HK-2 (cell line): ENCODE data around the gene ANXA9.
A peak's percentile ranks its signal among the peaks of the same experiment; 100 is the strongest.

ENCODE experiments used
- DNase-seq: peaks from one replicate; pipeline ENCODE4 v3.0.0-alpha.2; 2018; ENCODE audit not compliant: unreplicated experiment

Gene ANXA9

DNA sequence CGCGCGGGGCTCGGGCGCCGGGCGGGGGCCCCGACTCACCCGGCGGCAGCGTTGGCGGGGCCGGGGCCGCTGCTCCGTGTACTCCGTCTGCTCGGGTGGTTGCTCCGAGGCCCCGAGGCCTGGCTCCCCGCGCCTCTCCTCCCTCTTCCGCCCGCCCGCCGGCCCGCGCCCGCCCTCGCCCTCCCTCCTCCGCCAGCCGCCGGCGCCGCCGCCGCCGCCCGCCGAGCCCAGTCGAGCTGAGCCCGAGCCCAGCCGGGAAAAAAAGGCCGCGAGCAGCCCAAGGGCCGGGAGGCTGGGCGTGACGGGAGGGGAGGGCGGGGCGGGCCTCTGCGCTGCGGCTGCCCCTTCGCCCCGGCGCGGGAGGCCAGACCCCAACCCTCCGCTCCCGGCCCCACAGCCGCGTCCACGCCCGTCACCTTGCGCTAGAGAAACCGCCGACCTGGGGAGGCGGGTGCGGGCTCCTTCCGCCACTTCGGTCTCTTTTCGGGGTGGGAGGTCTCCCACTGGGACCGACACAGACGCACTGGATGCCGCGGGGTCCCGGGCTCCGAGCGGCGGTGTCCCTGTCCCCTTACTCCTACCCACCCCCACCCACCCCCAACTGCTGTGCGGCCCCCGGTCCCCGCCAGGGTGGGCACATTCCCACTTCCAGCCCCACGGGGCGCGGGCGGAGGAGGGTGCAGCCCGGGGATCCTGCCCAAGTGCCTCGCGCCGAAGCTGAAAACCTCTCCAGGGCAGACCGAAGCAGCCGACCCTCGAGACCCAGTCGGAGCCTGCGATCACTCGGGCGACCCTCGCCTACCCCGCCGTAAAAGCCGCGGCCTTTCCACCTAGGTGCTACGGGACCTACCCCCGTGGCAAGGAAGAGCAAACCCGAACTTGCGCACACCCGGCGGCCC, 7.3 kb upstream of the ANXA9 start, which contains the start of gene CERS2:
CERS2 (minus strand) TSS at position 256 of the 899 bp plus-strand sequence. CDS start 5,745 bp downstream, outside the sequence.
- DNase-seq, result peak; percentile 81

DNA sequence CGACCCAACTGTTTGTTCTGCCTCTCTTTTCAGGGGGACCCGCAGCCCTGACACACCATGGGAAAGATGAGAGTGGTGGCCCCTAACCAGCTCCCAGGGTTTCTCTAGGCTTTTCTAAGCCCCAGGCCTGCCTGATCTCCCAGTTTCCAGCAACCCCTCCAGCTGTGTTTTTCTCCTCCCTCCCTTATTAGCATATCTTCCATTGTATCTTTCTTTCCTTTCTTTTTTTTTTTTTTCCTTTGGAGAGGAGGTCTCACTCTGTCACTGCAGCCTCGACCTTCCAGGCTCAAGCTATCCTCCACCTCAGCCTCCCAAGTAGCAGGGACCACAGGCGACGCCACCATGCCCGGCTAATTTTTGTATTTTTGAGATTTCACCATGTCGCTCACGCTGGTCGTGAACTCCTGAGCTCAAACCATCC, 5.7 kb upstream of the ANXA9 start:
- DNase-seq, result no peak

DNA sequence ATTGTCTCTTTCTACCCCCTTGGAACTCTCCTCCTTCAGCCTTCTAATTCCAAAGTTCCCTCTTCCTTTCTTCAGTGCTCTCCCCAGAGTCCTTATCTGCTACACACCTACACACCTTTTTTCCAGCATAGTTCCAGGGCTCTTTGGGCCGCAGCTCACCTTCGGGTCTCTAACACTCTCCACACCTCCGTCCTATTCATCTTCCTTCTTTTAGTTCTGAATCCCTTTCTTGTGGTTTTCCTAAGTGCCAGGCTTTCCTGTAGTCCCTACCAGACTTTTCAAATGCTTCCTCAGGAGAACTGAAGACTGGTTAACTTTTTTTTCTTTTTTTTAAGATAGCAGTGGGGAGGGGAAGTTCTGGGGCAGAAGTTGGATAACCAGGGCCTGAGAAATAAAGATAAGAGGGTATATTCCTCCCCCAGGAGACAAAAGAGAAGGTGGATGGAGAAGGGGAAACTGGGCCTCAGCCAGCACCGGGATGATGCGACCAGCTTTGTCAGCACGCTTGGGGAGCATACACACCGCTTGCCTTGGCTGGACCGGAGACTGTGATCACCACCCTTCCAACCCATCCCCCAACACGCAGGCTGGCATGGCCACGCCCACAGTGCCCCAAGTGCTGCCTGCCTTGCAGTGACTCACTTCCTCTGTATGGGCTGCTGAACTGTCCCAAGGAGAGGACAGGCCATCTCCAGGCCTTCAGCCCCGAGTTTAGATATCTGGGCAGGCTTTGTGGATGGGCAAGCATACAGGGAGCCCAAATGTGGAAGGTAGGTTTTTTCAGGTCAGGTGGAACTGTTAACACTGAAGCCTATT, 5.0 kb upstream of the ANXA9 start:
- peak; percentile 88 for DNase-seq

DNA sequence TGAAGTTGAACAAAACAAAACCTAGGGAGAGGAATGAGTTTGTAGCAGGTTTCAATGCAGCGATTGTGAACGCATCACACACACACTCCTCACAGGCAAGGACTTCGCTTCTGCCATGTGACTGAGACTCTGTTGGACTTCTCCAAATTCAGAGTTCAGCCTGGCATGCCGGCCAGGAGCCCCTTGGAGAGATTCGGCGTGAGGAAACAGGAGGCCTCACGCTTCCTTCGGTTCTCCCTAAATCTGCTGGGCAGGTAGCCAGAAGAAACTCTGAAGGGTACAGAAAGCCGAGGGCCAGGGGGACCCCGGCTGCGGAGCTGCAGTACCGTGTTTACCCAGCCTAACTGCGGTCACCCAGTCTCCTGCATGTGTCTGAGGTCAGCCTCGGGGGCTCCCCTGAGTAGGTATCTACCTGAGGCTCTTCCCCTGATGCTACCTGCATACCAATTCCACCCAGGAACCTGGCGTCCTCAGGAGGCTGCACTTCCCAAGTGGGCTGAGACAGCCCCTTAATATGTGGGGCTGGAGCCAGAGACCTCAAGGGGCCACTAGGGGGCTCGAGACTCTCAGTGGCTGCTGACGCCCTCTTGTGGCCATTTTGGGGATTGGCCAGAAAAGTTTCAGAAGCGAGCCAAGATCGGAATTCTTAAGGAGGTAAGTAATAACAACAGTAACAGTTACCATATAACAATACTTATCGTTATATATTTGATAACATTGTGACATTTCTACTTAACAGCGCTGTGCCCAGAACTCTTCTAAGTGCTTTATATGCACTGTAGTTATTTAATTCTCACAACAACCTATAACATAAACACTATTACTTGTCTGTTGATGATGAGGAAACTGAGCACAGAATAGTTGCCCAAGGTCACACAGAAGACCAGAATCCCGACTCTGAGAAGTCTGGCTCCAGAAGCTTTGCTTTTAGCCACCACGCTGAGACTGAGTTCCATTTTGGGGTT, 2.7 kb upstream of the ANXA9 start:
- DNase-seq, result peak; percentile 85

DNA sequence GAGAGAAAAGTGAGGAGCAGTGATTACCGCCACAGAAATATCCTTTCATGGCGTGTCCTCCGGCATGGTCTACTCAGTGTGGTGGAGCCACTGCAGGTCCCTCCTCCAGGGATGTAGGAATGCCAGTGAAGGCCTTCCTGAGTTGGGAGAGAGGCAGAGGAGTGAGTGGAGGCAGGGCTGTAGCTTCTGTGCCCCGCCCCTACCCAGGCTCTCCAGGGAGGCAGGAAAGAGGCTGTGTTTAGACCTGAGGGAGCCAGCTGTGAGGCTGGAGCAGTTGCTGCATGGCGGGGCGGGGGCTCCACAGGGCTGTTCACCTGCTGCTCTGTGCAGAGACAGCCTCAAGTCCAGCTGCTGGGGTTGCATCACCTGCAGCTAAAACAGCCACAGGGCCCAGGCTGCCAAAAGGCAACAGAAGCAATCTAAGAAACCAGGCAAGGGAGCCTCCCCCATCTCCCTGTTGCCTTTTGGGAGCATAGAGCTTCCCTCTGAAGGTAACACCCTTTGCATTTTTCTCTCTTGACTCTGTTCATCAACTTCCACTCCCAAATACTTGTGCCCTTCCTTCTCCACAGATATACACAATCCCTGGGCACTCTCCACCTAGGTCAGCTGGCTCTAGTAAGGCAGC, 801 bp upstream of the ANXA9 start:
- no peak for DNase-seq

DNA sequence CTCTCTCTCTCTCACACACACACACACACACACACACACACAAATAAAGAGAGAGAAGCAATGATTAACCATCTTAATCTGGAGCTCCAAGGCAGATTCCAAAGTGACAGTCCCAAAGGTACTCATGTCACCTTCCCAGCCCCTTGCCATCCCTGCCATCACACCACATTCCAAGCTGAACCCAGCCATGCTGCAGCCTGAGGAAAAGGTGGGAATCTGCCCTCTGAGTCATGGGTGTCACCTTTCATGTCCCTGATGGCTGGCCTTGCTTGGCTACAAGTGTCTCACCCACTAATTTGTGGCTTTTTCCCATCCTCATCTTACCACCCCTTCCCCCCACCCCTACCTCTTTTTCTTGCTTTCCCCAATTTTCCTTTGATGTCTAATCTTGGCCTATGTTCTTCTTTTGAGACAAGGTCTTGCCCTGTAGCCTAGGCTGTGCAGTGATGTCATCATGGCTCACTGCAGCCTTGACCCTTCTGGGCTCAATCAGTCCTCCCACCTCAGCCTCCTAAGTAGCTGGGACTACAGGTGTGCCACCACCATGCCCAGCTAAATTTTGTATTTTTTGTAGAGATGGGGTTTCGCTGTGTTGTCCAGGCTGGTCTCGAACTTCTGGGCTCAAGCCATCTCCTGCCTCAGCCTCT, 3.2 kb downstream of the ANXA9 start:
- no peak for DNase-seq

DNA sequence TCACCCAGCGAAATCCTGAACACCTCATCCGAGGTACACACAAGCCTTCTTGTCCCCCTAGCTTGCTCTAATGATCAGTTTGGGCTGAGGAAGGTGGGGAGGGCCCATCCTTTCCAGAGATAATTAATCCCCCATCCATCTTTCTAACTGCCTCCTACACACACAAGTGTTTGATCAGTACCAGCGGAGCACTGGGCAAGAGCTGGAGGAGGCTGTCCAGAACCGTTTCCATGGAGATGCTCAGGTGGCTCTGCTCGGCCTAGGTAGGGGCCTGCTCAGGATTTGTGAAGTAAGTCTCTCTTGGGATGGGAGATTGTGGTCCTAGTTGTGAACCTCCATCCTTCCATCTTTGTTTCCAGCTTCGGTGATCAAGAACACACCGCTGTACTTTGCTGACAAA, 5.8 kb downstream of the ANXA9 start:
- DNase-seq, result no peak

DNA sequence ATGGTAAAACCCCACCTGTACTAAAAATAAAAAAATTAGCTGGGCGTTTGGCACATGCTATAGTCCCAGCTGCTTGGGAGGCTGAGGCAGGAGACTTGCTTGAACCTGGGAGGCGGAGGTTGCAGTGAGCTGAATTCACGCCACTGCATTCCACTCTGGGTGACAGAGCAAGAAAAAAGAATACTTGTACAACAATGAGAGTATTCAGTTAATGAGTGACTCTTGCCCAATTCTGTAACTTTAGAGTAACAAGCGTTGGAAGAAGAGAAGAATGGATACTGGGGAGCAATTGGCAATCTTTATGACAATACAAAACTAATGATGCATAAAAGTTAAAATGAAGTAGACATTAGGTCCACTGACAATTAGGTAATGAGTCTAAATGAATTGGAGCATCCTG, 10.5 kb downstream of the ANXA9 start:
- no peak for DNase-seq

DNA sequence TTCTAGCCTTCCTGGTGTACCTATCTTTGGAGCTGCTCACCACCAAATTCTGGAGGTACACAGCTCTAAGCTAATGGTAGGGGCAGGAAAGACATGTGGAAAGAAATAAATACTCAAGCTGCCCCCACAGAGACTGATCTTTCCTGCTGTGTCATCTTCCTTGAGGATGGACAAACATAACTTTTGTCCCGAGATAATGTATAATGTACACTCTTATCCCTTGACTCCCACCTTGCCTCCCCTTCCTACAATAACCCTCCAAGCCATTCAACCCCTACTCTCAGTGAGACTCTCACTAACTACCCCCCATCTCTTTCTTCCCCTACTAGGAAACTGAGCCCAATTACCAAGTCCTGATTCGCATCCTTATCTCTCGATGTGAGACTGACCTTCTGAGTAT, 12.2 kb downstream of the ANXA9 start:
- DNase-seq, result no peak

DNA sequence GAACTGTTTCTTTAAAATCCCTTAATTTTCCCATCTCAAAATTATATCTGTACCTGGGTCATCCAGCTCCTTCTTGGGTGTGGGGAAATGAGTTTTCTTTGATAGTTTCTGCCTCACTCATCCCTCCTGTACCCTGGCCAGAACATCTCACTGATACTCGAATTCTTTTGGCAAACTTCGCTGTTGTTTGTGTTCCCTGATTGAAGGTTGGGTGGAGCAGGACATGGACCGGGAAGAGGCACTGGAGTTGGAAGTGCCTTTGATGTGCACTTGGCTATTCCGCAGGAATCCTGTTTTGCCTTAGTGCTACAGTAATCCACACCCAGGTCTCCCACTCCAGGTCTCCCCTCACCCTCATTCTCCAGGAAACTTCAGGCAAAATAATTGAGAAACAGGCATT, 13.4 kb downstream of the ANXA9 start:
- DNase-seq, result no peak

DNA sequence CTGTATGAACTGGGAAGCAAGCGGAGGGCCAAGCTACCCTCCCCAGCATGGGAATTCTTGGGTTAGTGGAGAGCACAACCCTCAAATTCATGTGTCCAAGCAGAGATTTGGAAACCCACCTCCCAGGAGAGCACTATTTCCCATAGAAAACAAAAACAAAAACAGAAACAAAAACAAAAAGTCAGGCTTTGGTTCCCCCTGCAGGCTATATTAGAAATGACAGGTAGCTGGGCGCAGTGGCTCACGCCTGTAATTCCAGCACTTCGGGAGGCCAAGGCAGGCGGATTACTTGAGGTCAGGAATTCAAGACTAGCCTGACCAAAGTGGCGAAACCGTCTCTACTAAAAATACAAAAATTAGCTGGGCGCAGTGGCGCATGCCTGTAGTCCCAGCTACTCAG, 13.8 kb downstream of the ANXA9 start:
- no peak for DNase-seq

DNA sequence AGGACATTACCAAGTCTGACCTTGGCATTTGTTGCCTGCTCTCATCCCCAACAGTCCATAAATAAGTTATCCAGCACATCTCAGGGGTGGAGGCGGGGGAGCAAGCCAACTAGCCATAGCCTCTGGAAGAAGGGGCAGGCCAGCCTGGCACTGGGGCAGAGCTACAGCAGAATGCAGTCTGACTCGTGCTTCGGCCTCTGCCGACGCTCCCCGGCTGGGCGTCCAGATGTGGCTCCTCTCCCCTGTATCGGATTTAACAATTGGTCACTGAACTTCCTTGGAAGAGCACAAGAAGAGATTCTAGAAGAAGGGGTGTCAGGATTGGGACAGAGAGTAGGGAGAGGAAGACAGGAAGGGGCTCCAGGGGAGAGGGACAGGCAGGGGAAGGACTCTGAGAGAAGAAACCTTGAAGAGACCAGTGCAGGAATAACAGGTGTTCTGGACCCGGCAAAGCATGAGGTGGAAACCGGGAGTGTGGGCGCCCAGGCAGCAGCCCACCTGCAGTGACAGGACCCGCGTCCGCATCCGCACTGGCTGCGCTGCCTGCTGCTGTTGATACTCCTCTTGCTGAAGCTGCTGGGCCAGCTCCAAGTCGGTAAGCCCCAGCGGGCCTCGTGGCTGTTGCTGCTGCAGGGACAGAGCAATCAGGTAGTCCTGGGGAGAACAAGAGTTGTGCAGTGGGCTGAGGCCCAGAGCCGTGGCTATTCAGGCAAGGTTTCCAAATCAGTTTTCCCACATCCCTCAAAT, 15.2 kb downstream of the ANXA9 start:
- DNase-seq, result no peak

DNA sequence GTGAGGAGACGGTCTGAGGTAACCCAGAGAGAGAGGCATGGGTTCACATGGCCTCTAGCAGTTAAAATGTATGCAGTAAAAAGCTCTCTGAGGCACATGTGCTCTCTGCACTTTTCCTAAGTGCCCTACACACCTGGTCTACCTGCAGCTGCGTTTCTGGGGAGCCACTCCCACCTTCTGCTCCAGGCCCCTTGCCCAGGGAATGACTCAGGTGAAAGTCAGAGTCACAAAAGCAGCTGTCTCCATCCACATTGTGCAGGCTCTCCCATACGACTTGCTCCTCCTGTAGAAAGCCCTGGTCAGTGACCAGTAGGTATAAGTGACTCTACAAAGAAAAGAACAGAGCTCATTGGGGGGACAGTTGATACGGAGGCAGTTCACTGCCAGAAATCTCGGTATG, 15.9 kb downstream of the ANXA9 start:
- DNase-seq, result no peak

DNA sequence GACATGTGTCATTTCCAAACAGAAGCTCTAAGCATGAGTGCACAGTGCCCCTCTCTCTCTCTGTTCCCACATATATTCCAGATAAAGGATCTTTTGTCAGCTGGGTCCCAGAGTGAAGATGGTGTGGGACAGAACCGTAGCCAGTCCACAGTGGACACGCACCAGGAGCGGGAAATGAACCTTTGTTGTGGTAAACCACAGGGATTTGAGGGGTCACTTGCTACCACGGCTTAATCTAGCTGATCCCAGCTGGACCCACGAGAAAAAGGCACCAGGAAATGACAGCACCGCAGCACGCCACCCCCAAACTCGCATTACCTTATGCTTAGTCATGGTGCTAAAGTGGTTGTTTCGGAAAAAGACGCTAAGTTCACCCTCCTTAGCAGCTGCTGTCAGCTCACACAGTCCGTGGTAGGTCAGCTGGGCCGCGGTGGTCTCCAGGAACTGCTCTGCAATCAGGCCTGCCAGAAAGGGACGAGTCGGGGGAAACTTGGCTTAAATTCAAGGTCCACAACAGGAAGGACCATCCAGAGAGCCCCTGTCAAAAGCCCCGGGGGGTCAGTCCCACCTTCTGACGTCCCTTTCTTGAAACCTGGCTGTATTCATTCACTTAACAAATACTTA, 17.1 kb downstream of the ANXA9 start:
- peak; percentile 65 for DNase-seq

DNA sequence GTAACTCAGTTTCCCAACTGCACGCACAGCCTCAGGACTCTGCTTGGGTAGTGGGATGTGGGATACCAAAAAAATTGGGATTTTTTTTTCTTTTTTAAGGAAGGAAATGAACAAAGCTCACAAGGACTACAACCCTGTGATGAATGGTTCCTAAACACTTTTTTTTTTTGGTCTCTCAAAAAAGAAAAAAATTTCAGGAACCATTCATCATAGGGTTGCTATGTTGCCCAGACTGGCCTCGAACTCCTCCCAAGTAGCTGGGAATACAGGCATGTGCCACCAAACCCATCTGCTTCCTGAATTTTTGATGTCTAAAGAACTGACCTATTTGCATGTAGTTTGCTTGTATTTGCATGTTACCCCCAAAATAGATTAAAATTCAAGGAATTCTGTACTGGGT, 17.8 kb downstream of the ANXA9 start:
- no peak for DNase-seq

DNA sequence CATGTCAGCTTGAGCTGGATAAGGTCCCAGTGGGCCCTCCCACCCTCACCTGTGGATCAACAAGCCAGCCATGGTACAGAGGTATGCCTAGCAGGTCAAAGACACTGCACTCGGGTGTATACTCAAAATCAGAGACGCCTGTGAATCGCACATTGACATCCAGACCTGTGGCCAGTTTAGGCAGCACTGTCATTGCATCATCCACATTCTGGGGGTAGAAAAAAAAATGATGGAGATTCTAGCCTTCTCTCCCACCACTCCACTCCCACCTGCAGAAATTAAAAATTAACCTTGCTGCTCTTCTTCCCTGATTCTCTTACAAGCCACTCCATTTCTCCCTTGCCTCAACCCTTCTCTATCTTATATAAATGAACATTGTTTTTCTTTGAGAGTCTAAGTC, 18.3 kb downstream of the ANXA9 start:
- DNase-seq, result no peak

DNA sequence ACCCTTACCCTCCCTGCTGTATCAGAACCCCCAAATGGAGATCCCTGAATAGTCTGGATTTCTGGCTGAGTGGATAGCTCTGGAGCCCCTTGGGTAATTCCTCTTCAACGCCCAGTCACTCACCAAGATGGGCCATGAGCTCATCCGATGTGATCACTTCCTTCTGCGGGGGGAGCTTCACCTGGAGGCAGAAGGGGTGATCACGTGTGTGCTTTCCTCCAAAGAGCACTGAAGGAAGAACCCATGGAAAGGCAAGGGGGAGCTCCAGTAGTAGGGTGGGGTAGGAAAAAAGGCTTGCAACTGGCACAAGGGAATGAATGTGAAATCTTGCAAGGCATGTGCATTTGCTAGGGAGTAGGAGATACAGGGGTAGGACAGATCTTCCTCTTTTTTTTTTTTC, 19.5 kb downstream of the ANXA9 start:
- no peak for DNase-seq

DNA sequence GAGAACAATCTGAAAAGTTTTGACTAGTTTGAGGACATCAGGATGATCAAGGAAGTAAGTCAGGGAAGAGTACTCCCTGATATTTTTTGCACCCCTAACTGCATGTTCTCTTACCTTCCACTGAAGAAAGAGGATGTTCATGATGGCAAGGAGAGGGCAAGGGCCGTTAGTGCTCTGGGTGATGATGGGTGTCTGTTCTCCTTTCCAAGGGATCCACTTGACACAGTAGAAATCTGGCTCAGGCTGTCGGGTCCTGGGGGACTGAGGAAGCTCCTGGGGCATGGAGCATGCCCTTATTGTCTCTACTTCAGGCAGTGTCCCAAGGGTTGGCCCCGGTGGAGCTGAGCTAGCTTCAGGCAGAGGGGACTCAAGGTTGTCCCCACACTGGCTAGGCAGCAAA, 20.0 kb downstream of the ANXA9 start:
- no peak for DNase-seq

DNA sequence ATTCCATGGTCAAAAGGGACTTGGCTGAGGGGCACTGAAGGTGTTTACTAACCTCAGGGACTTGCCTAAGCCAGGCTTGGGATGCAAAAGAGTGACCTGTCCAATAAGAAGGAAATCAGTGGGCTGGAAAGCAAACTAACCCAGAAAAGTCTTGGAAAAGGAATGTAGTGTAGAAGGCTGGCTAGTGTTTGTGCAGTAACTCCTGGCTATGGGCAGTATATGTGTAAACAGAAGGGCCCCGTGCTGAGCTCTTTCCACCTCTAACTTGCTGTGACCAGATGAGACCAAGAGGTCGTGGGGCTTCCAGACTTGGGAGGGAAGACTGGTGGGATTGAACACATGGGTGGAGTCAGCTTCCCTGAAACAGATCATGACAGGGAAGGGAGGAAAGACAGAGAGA, 20.5 kb downstream of the ANXA9 start:
- DNase-seq, result no peak

DNA sequence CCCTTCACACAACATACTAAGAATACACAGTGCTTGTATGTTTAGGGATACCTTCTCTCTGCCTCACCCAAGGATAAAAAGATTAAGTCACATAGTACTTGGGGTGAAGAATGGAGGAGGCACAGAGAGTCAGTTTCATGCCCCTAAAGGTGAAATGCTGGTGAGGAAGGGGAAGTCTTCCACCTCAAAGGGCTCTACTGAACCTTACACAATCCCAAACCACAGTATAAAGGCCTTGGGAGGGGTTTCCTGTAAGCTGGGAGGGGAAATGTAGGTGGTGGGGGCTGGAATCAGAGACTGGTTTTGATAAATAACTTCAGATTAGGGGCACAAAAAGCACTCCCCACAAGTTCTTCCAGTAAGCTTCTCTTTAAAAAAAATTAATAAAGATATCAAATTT, 21.1 kb downstream of the ANXA9 start:
- no peak for DNase-seq
